Measurements from ENCODE around the gene CLTA. TPM values are rescaled to one million over a fixed set of nuclear protein-coding genes. Genes with fewer than 3 reads are reported as not detected.
A peak's percentile ranks its signal among the peaks of the same experiment; 100 is the strongest.
"Not testable (repeated sequence)": the region's sequence is repeated elsewhere in the genome, so short reads cannot be mapped to it uniquely, and the experiment has no call there.

Gene CLTA
- total and polyA plus RNA-seq, 2 donors from 2014 or later = 205 to 331 TPM

DNA sequence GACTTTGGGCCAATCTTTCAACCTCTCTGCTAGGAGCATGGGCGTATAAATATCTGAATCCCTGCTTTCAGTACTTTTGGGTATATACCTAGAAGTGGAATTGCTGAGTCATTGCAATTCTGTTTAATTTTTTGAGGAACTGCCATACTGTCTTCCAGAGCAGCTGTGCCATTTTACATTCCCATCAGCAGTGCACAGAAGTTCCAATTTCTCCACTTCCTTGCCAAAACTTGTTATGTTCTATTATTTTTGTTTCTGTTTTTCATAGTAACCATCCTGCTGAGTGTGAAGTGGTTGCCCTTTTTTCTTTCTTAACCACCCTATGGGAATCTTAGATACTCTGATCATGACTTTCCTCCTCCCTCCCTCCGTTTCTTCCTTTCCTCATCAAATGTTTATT, 32.6 kb upstream of the CLTA start:
- H3K4me3 ChIP-seq (ENCODE audit: low read length in 3 of 3) = no peak overlapping the region
- no peak overlapping the region for H3K27ac ChIP-seq (ENCODE audit: low read depth in 2 of 2, low read length in 2 of 2)
- no peaks in the 10 kb centered on the region for H3K9me3 ChIP-seq (ENCODE audit: control insufficient read depth in 2 of 3, insufficient read depth in 1 of 3, low read length in 3 of 3)
- no peak overlapping the region for H3K9ac ChIP-seq (ENCODE audit: low read length in 3 of 3)
- TF ChIP-seq, protein P1, sequence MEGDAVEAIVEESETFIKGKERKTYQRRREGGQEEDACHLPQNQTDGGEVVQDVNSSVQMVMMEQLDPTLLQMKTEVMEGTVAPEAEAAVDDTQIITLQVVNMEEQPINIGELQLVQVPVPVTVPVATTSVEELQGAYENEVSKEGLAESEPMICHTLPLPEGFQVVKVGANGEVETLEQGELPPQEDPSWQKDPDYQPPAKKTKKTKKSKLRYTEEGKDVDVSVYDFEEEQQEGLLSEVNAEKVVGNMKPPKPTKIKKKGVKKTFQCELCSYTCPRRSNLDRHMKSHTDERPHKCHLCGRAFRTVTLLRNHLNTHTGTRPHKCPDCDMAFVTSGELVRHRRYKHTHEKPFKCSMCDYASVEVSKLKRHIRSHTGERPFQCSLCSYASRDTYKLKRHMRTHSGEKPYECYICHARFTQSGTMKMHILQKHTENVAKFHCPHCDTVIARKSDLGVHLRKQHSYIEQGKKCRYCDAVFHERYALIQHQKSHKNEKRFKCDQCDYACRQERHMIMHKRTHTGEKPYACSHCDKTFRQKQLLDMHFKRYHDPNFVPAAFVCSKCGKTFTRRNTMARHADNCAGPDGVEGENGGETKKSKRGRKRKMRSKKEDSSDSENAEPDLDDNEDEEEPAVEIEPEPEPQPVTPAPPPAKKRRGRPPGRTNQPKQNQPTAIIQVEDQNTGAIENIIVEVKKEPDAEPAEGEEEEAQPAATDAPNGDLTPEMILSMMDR (IDR thresholded peaks at IDR 0.05; ENCODE audit: borderline replicate concordance, extremely low read depth, insufficient read depth) = no peak
- DNase-seq (no peak), FAIRE-seq (no peak)
- intact Hi-C loops (cut with DNase I) = no loop called here
- peaks cover 0 to 10% (median 6%) of the 10 kb centered on the region in 3 donors for H3K4me1 ChIP-seq (ENCODE audit: control insufficient read depth in 2 of 3, insufficient read depth in 2 of 3, low read depth in 1 of 3, low read length in 3 of 3)
- no peaks in the 10 kb centered on the region for H3K27me3 ChIP-seq (ENCODE audit: control insufficient read depth, insufficient read depth, low read length)
- H3K36me3 ChIP-seq (ENCODE audit: control insufficient read depth in 2 of 3, insufficient read depth in 3 of 3, low read length in 3 of 3) = no peaks in the 10 kb centered on the region

DNA sequence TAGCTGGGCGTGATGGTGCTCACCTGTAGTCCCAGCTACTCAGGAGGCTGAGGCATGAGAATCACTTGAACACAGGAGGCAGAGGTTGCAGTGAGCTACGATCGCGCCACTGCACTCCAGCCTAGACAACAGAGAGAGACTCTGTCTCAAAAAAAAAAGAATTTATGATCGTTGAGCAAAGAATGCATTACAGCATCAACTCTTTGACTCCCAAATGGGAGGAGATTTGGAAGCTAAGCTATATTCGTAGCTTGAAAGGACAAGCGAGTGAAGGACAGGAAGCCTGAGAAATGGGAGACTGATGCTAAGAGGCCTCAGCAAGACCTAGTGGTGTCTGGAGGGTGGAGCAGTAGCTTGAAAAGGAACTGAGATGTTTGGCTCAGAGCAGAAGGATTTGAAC, 31.8 kb upstream of the CLTA start:
- Histone ChIP-seq H3K9ac (ENCODE audit: low read length in 3 of 3) (no peak overlapping the region), H3K4me3 (ENCODE audit: low read length in 3 of 3) (no peak overlapping the region), H3K27ac (ENCODE audit: low read depth in 2 of 2, low read length in 2 of 2) (no peak overlapping the region), H3K9me3 (ENCODE audit: control insufficient read depth in 2 of 3, insufficient read depth in 1 of 3, low read length in 3 of 3) (no peaks in the 10 kb centered on the region), H3K27me3 (ENCODE audit: control insufficient read depth, insufficient read depth, low read length) (no peaks in the 10 kb centered on the region), H3K36me3 (ENCODE audit: control insufficient read depth in 2 of 3, insufficient read depth in 3 of 3, low read length in 3 of 3) (no peaks in the 10 kb centered on the region), H3K4me1 (ENCODE audit: control insufficient read depth in 2 of 3, insufficient read depth in 2 of 3, low read depth in 1 of 3, low read length in 3 of 3) (peaks cover 0 to 10% (median 6%) of the 10 kb centered on the region in 3 donors)
- DNase-seq (peak in 1 of 5 donors; percentile 8), FAIRE-seq (no peak)
- intact Hi-C loops (cut with DNase I) = no loop called here
- TF ChIP-seq, protein P1 (IDR thresholded peaks at IDR 0.05; ENCODE audit: borderline replicate concordance, extremely low read depth, insufficient read depth) = no peak

DNA sequence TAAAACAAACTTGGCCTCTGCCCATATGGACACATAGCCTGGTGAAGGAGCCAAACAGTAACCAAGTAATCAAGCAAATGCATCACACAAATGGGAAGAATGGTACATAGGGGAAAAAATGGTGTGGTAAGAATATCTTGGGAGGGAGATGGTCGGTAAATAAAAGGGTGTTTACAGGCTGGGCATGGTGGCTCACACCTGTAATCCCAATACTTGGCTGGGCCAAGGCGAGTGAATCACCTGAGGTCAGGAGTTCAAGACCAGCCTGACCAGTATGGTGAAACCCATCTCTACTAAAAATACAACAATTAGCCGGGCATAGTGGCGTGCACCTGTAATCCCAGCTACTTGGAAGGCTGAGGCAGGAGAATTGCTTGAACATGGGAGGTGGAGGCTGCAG, 31.2 kb upstream of the CLTA start:
- H3K4me1 ChIP-seq (ENCODE audit: control insufficient read depth in 2 of 3, insufficient read depth in 2 of 3, low read depth in 1 of 3, low read length in 3 of 3); H3K27ac ChIP-seq (ENCODE audit: low read depth in 2 of 2, low read length in 2 of 2); H3K36me3 ChIP-seq (ENCODE audit: control insufficient read depth in 2 of 3, insufficient read depth in 3 of 3, low read length in 3 of 3); H3K4me3 ChIP-seq (ENCODE audit: low read length in 3 of 3); H3K27me3 ChIP-seq (ENCODE audit: control insufficient read depth, insufficient read depth, low read length); H3K9ac ChIP-seq (ENCODE audit: low read length in 3 of 3); FAIRE-seq; intact Hi-C loops (cut with DNase I); H3K9me3 ChIP-seq (ENCODE audit: control insufficient read depth in 2 of 3, insufficient read depth in 1 of 3, low read length in 3 of 3): not testable (repeated sequence)
- DNase-seq = peak in 1 of 5 donors; percentile 13

DNA sequence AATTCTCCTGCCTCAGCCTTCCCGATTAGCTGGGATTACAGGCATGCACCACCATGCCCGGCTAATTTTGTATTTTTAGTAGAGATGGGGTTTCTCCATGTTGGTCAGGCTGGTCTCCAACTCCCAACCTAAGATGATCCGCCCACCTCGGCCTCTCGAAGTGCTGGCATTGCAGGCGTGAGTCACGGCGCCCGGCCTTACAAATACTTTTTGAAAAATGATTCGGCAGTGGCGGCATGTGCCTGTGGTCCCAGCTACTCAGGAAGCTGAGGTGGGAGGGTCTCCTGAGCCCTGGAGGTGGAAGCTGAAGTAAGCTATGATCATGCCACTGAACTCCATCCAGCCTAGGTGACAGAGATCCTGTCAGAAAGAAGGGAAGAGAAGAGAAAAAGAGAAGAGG, 30.6 kb upstream of the CLTA start:
- intact Hi-C loops (cut with DNase I) = loop anchor here (10.0 kb wide), 1 partner anchor 45 kb away; no protein-coding TSS in a partner anchor
- not testable (repeated sequence) for H3K9ac ChIP-seq (ENCODE audit: low read length in 3 of 3); H3K4me1 ChIP-seq (ENCODE audit: control insufficient read depth in 2 of 3, insufficient read depth in 2 of 3, low read depth in 1 of 3, low read length in 3 of 3); H3K9me3 ChIP-seq (ENCODE audit: control insufficient read depth in 2 of 3, insufficient read depth in 1 of 3, low read length in 3 of 3); FAIRE-seq; H3K36me3 ChIP-seq (ENCODE audit: control insufficient read depth in 2 of 3, insufficient read depth in 3 of 3, low read length in 3 of 3); H3K4me3 ChIP-seq (ENCODE audit: low read length in 3 of 3); H3K27me3 ChIP-seq (ENCODE audit: control insufficient read depth, insufficient read depth, low read length); H3K27ac ChIP-seq (ENCODE audit: low read depth in 2 of 2, low read length in 2 of 2)
- DNase-seq = peak in 1 of 5 donors; percentile 52

Measured in kidney (tissue), 14 donors.